ENCODE results near the gene SCAMP2. TPM values are rescaled to one million over a fixed set of nuclear protein-coding genes. Genes with fewer than 3 reads are reported as not detected.
"Not testable (repeated sequence)": the region's sequence is repeated elsewhere in the genome, so short reads cannot be mapped to it uniquely, and the experiment has no call there.

Gene SCAMP2
- total and polyA plus RNA-seq, 2 of the 13 experiments (the other 11 are each of a cell fraction or from before 2014, with no cell fraction given), result 34.8 to 121 TPM

- TF ChIP-seq ZFAT (CRISPR knock-in tag; conservative IDR thresholded peaks at IDR 0.05), result no peak
- no peak for TF ChIP-seq ZSCAN31 (CRISPR knock-in tag; IDR thresholded peaks at IDR 0.05; ENCODE audit: low read depth)
- TF ChIP-seq SMAD1 (CRISPR knock-in tag; IDR thresholded peaks at IDR 0.05; ENCODE audit: borderline replicate concordance, low read depth), result no peak
- no peak for TF ChIP-seq ZNF251 (CRISPR knock-in tag; IDR thresholded peaks at IDR 0.05)
- no peak for TF ChIP-seq ZNF10 (CRISPR knock-in tag; IDR thresholded peaks at IDR 0.05; ENCODE audit: borderline replicate concordance, low read depth)
- TF ChIP-seq MIXL1 (CRISPR knock-in tag; IDR thresholded peaks at IDR 0.05), result no peak
- no peak for TF ChIP-seq RELA (CRISPR knock-in tag; IDR thresholded peaks at IDR 0.05)
- TF ChIP-seq ADNP (CRISPR knock-in tag; IDR thresholded peaks at IDR 0.05), result no peak
- no peak for TF ChIP-seq ZMAT3 (CRISPR knock-in tag; conservative IDR thresholded peaks at IDR 0.05)
Measured at GRCh38 chr15:74895830-74896229, 22.7 kb upstream of the SCAMP2 start (continued).

- H3K27ac ChIP-seq (ENCODE audit: extremely low read length, insufficient read depth, low read length); H3K9me3 ChIP-seq (ENCODE audit: low read length); H3K9ac ChIP-seq (ENCODE audit: insufficient read depth, low read depth, low read length); BruUV-seq (replicated peaks); intact Hi-C loops (cut with micrococcal nuclease; ENCODE audit: unreplicated experiment); H3K4me3 ChIP-seq (replicated peaks in 1 of 3; ENCODE audit: insufficient read depth in 1 of 3, low read depth in 2 of 3, low read length in 3 of 3); in situ Hi-C loops (cut with HindIII; ENCODE audit: extremely low pct_ligation_motif_present, low pct_unique_long_range_greater_than_20kb); ATAC-seq; H3K27me3 ChIP-seq (ENCODE audit: control insufficient read depth in 1 of 2, insufficient read depth in 2 of 2, low read length in 2 of 2); FAIRE-seq; H2AFZ ChIP-seq (ENCODE audit: low read length); DNase-seq (ENCODE audit: low spot score); CTCF ChIA-PET (ENCODE audit: low intra/inter-chr PET ratio, low total read pairs); H3K4me2 ChIP-seq (ENCODE audit: low read depth, low read length); H4K20me1 ChIP-seq (ENCODE audit: insufficient read depth, low read length): not testable (repeated sequence)
- H3K36me3 ChIP-seq (replicated peaks in 1 of 2; ENCODE audit: control insufficient read depth in 1 of 2, insufficient read depth in 2 of 2, low read length in 2 of 2), result peaks cover 14 to 26% of the 10 kb centered on the region in 2 experiments; a peak in 4 of 5 replicates
- WGBS (ENCODE audit: low lambda C conversion rate), result 100% methylated on average over 7 of the region's 7 CpGs
- POLR2A ChIA-PET, result interaction anchor here (0.7 to 1.2 kb wide), 2 partner anchors 13 to 25 kb away, joined by 3 to 4 read pairs; partner anchors contain the start of gene FAM219B
- peaks cover 11% of the 10 kb centered on the region for H3K79me2 ChIP-seq (ENCODE audit: insufficient read depth, low read length)
- peaks cover 16% of the 10 kb centered on the region for H3K4me1 ChIP-seq (ENCODE audit: insufficient read depth, low read length)
Measured at GRCh38 chr15:74894383-74894782, 21.2 kb upstream of the SCAMP2 start.

Measured in HepG2 (cell line).